Prostate gland (tissue), 2 donors: ENCODE data around the gene RGS7. TPM values are rescaled to one million over a fixed set of nuclear protein-coding genes. Genes with fewer than 3 reads are reported as not detected.
A peak's percentile ranks its signal among the peaks of the same experiment; 100 is the strongest.

Experiments used
- DNase-seq: peaks from one replicate; pipeline ENCODE4 v3.0.0-alpha.2; 2019; ENCODE audit warnings: low spot score
- H3K27ac ChIP-seq, 2 donors: fragments of 200-600 bp; sonication (generic); 2 replicates each; pipeline ENCODE4 v1.5.1; 2017 to 2019
- H3K27me3 ChIP-seq: fragments of 200-600 bp; sonication (generic); replicated peaks from 2 replicates; pipeline ENCODE4 v1.5.1; 2019; ENCODE audit not compliant: insufficient read depth
- H3K36me3 ChIP-seq, 2 donors: fragments of 200-600 bp; sonication (generic); 1 replicate in 1 of 2; 2 replicates in 1 of 2; pipeline versions ENCODE4 v1.5.1 to v1.8.1; 2017 to 2019
- H3K4me1 ChIP-seq: fragments of 200-600 bp; sonication (generic); replicated peaks from 2 replicates; pipeline ENCODE4 v1.5.1; 2019
- H3K4me3 ChIP-seq, 2 donors: fragments of 200-600 bp; sonication (generic); 2 replicates each; pipeline ENCODE4 v1.5.1; 2017 to 2019
- H3K9me3 ChIP-seq: fragments of 200-600 bp; sonication (generic); 2 replicates; pipeline ENCODE4 v1.5.1; 2017
- POLR2A ChIP-seq: fragments of 450-650 bp; IDR thresholded peaks from one replicate; pipeline ENCODE4 v1.6.1; 2016; ENCODE audit warnings: antibody characterized with exemption, mild to moderate bottlenecking
- POLR2AphosphoS5 ChIP-seq: sonication (generic); formaldehyde crosslinking; IDR thresholded peaks from one replicate; pipeline ENCODE4 v1.6.1; 2017; ENCODE audit warnings: antibody characterized with exemption
- WGBS: methylation state at CpG from one replicate; pipeline ENCODE4 v1.1.5; 2018; 5-methylcytosine and 5-hydroxymethylcytosine counted together
- intact Hi-C: fragments of 100-400 bp; cut with DNase I; formaldehyde crosslinking; loops from one replicate; pipeline ENCODE4 v1.14.2; 2022
- total RNA-seq, 2 donors: library from RNA; depleted of rRNA; stranded (reverse); fragments of >200 nt; gene quantifications; one replicate each; pipeline ENCODE4 v1.1.0, GENCODE V29; 2016
- TF ChIP-seq, protein P1 (sequence below), 4 experiments: fragments of 200-600 bp in 2 of 4; fragments of 450-650 bp in 2 of 4; sonication (generic) in 2 of 4; IDR thresholded peaks; 1 replicate in 3 of 4; 2 replicates in 1 of 4; pipeline ENCODE4 v1.5.1; 2016 to 2019; ENCODE audit warnings: antibody characterized with exemption in 4 of 4, mild to moderate bottlenecking in 2 of 4, moderate library complexity in 2 of 4

The RGS7 gene
- 1 to 10 TPM in 1 of 2 donors, under 1 TPM in 1; 0.32 to 1.3 TPM for total RNA-seq

DNA sequence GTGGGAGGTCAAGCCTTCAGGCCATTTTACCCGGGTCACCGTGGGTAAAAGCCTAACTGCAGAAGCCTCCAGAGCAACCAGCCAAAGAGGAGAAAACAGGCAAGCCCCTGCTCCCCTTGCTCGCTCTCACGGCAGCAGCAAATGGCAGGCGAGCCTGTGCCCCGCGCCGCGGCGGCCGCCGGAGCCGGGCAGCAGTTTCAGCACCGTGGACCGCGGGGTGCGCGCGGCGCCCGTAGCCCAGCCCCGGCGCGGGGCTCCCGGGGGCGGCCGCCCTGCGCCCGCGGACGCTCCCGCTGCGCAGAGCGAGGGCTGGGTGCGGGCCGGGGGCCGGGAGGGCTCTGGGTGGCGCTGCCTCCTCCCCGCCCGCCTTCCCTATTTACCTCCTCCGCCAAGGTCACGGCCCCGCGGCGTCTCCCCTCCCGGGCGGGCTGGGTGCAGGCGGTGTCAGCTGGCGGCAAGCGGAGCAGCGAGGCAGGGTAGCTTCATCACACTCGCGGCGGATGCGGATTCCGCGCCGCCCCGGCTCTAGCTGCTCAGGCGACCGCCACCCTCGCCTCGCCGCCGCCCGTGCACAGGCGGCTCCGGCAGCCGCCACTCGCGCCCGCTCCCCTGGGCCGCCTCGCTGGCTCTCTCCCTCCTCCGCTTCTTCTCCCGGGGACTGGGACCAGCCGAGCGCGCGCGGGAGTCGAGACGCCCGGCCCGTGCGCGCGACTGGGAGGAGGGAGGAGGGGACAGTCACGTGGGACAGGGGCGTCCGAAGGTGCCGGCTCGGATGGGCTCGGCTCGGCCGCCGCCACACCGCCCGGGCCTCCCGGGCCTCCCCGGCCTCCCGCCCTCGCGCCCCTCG, at the start of gene RGS7:
Gene RGS7, minus strand, starts transcription at position 687 of the 847 bp plus-strand sequence.
- peak; percentile 18 for DNase-seq
- no peak for TF ChIP-seq POLR2AphosphoS5
- TF ChIP-seq, protein P1, sequence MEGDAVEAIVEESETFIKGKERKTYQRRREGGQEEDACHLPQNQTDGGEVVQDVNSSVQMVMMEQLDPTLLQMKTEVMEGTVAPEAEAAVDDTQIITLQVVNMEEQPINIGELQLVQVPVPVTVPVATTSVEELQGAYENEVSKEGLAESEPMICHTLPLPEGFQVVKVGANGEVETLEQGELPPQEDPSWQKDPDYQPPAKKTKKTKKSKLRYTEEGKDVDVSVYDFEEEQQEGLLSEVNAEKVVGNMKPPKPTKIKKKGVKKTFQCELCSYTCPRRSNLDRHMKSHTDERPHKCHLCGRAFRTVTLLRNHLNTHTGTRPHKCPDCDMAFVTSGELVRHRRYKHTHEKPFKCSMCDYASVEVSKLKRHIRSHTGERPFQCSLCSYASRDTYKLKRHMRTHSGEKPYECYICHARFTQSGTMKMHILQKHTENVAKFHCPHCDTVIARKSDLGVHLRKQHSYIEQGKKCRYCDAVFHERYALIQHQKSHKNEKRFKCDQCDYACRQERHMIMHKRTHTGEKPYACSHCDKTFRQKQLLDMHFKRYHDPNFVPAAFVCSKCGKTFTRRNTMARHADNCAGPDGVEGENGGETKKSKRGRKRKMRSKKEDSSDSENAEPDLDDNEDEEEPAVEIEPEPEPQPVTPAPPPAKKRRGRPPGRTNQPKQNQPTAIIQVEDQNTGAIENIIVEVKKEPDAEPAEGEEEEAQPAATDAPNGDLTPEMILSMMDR (IDR thresholded peaks at IDR 0.05): no peak
- no peak for TF ChIP-seq POLR2A

DNA sequence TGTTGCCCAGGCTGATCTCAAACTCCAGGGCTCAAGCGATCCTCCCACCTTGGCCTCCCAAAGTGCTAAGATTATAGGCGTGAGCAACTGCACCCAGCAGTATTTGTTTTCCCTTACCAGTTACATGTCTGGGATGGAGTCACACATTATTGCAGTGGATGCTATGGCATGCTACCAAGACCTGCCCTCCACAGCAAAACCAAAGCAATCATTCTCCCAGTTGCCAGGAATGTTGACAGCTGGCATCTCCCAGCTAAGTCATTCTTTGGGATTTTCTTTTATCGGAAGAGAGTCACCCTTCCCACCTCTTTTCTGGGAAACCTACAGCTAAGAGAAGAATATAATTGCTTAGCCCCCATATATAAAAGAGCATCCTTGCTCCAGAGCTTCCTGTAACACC, 49.4 kb upstream of the RGS7 start:
- intact Hi-C loops: no loop called here

More for the DNA sequence above, at the start of gene RGS7:
- intact Hi-C loops: no loop called here
- Histone ChIP-seq H3K9me3 (no peaks in the 10 kb centered on the region), H3K4me1 (no peaks in the 10 kb centered on the region), H3K27me3 (no peaks in the 10 kb centered on the region), H3K27ac (no peak within 1 kb of the TSS), H3K36me3 (no peaks in the 10 kb centered on the region), H3K4me3 (peak within 1 kb of the TSS; percentile 25 to 37)
- under 1% methylated on average over 98 of the region's 105 CpGs for WGBS

DNA sequence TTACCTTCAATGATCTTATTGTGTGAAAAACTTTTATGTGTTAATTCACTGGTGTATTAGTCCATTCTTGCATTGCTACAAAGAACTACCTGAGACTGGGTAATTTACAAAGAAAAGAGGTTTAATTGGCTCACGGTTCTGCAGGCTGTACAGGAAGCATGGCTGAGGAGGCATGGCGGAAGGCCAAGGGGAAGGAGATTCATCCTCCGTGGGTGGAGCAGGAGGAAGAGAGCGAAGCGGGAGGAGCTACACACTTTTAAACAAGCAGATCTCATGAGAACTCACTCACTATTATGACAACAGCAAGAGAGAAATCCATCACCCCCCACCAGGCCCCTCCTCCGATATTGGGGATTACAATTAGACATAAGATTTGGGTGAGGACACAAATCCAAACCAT, 44.2 kb upstream of the RGS7 start:
- 78% methylated on average over 6 of the region's 6 CpGs for WGBS
- Histone ChIP-seq H3K4me1 (no peaks in the 10 kb centered on the region), H3K9me3 (no peaks in the 10 kb centered on the region), H3K36me3 (no peaks in the 10 kb centered on the region), H3K27ac (no peak overlapping the region), H3K4me3 (no peak overlapping the region), H3K27me3 (no peaks in the 10 kb centered on the region)
- TF ChIP-seq, protein P1 (IDR thresholded peaks at IDR 0.05): no peak
- intact Hi-C loops: no loop called here
- no peak for DNase-seq

More for the DNA sequence above, 49.4 kb upstream of the RGS7 start:
- Histone ChIP-seq H3K4me1 (no peaks in the 10 kb centered on the region), H3K36me3 (no peaks in the 10 kb centered on the region), H3K4me3 (no peak overlapping the region), H3K27me3 (no peaks in the 10 kb centered on the region), H3K9me3 (no peaks in the 10 kb centered on the region), H3K27ac (no peak overlapping the region)
- WGBS: 100% methylated on average over 3 of the region's 3 CpGs
- DNase-seq: no peak
- TF ChIP-seq, protein P1 (IDR thresholded peaks at IDR 0.05): no peak
- no peak for TF ChIP-seq POLR2AphosphoS5
- no peak for TF ChIP-seq POLR2A

DNA sequence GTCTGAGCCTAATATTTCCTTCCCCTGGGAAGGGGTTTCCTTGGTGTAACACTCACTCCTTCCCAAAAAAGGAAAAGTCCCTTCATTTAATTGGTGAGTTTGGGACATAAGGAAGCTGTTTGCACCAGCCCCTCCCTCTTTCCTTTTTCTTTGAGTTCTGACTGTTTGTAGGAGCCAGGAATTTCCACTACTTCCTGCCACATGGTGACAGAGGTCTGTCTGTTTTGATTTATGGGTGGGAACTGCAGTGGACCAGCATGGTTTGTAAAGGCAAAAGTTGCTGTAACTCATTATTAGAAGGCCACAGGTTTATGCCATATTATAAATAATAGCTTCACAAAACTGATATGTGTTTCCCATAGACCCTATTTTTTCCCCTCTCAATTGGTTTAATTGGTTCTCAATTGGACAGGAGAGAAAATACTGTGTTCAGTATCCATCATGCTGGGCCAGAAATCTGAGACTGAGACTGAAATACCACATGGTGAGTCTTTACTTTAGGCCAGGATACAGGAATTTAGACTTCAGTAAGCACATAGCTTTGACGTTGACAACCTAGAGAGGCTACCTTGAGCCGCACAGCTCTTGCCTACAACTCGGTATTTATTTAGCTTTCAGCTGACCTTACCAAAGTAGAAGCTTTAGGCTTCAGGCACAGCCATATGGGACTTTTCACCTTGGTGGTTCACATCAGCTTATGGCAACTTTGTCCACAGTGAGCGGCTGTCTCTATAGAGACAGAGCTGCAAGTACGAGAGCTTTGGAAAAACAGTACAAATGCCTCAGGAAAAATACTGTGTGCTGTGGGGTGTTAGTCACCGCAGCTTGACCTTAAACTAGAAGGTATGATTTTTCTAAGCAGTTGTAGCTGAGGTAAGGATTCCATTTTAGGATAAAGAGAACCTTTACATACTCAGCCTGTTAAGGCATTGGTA, 40.0 kb upstream of the RGS7 start:
- Histone ChIP-seq H3K4me3 (no peak overlapping the region), H3K4me1 (no peaks in the 10 kb centered on the region), H3K36me3 (no peaks in the 10 kb centered on the region), H3K27me3 (no peaks in the 10 kb centered on the region), H3K9me3 (no peaks in the 10 kb centered on the region), H3K27ac (no peak overlapping the region)
- intact Hi-C loops: no loop called here
- DNase-seq: no peak
- WGBS: 60% methylated on average over 6 of the region's 6 CpGs
- TF ChIP-seq POLR2AphosphoS5: no peak
- no peak for TF ChIP-seq POLR2A
- TF ChIP-seq, protein P1 (IDR thresholded peaks at IDR 0.05): no peak
